SK-N-MC (cell line): ENCODE results near the gene DYDC1.
"Not testable (repeated sequence)": the region's sequence is repeated elsewhere in the genome, so short reads cannot be mapped to it uniquely, and the experiment has no call there.

Experiments used
- DNase-seq: peaks from one replicate; pipeline ENCODE4 v3.0.0-alpha.2; 2011; ENCODE audit warnings: low read depth, low spot score
- H3K27ac ChIP-seq: fragments of 200-600 bp; sonication (generic); 2 replicates; pipeline ENCODE4 v1.5.1; 2016; ENCODE audit warnings: mixed run types
- H3K36me3 ChIP-seq: fragments of 200-600 bp; sonication (generic); 2 replicates; pipeline ENCODE4 v1.6.1; 2017; ENCODE audit warnings: antibody characterized with exemption, low read length, mixed read lengths; ENCODE audit not compliant: insufficient read depth
- H3K4me3 ChIP-seq: fragments of 200-600 bp; sonication (generic); 2 replicates; pipeline ENCODE4 v1.5.1; 2016
- H3K9ac ChIP-seq: fragments of 200-600 bp; sonication (generic); 2 replicates; pipeline ENCODE4 v1.8.0; 2017; ENCODE audit warnings: mixed run types, mixed read lengths; ENCODE audit not compliant: insufficient read length
- H3K9me3 ChIP-seq: fragments of 200-600 bp; sonication (generic); 2 replicates; pipeline ENCODE4 v1.6.1; 2017; ENCODE audit warnings: low read depth, mild to moderate bottlenecking, antibody characterized with exemption, low read length, moderate library complexity, mixed read lengths
- EZH2 ChIP-seq: fragments of 200-600 bp; sonication (generic); IDR thresholded peaks from one replicate; pipeline ENCODE4 v1.6.1; 2017; ENCODE audit warnings: antibody characterized with exemption
- FOXP2 ChIP-seq: optimal IDR thresholded peaks from 2 replicates; pipeline ENCODE3; 2011; ENCODE audit warnings: mild to moderate bottlenecking, moderate library complexity; ENCODE audit not compliant: insufficient read depth; ENCODE audit errors: extremely low read length, control extremely low read depth
- POLR2AphosphoS5 ChIP-seq: IDR thresholded peaks from 2 replicates; pipeline ENCODE4 v1.6.1; 2012; ENCODE audit warnings: mild to moderate bottlenecking, low read depth, low read length, borderline replicate concordance

Gene DYDC1

GRCh38 chr10:80313523-80313922 lies 43.0 kb downstream of the DYDC1 start:
- Histone ChIP-seq H3K27ac (no peak overlapping the region), H3K4me3 (no peak overlapping the region), H3K36me3 (no peaks in the 10 kb centered on the region), H3K9me3 (no peaks in the 10 kb centered on the region), H3K9ac (no peak overlapping the region)
- TF ChIP-seq FOXP2 (no peak), EZH2 (no peak), POLR2AphosphoS5 (no peak)
- DNase-seq: no peak

GRCh38 chr10:80305989-80306388 lies 50.6 kb downstream of the DYDC1 start:
- H3K9me3 ChIP-seq, H3K9ac ChIP-seq, DNase-seq, H3K4me3 ChIP-seq, H3K27ac ChIP-seq, H3K36me3 ChIP-seq: not testable (repeated sequence)

GRCh38 chr10:80296942-80297341 lies 59.6 kb downstream of the DYDC1 start:
- Histone ChIP-seq H3K9me3 (no peaks in the 10 kb centered on the region), H3K4me3 (no peak overlapping the region), H3K36me3 (no peaks in the 10 kb centered on the region), H3K27ac (no peak overlapping the region), H3K9ac (no peak overlapping the region)
- DNase-seq: no peak
- no peak for TF ChIP-seq FOXP2
- TF ChIP-seq POLR2AphosphoS5: no peak
- no peak for TF ChIP-seq EZH2

- DNase-seq: no peak
- H3K27ac ChIP-seq: no peak overlapping the region
- TF ChIP-seq POLR2AphosphoS5: no peak
- no peak for TF ChIP-seq EZH2
- TF ChIP-seq FOXP2: no peak
- H3K4me3 ChIP-seq: no peak overlapping the region
- no peaks in the 10 kb centered on the region for H3K9me3 ChIP-seq
- no peaks in the 10 kb centered on the region for H3K36me3 ChIP-seq
- no peak overlapping the region for H3K9ac ChIP-seq
These were observed 63.8 kb downstream of the DYDC1 start for GRCh38 chr10:80292607-80293239.

GRCh38 chr10:80290474-80291220 lies 65.9 kb downstream of the DYDC1 start:
- TF ChIP-seq EZH2: no peak
- TF ChIP-seq FOXP2: no peak
- no peak for TF ChIP-seq POLR2AphosphoS5
- Histone ChIP-seq H3K9ac (no peak overlapping the region), H3K27ac (no peak overlapping the region), H3K9me3 (no peaks in the 10 kb centered on the region), H3K4me3 (no peak overlapping the region), H3K36me3 (no peaks in the 10 kb centered on the region)
- no peak for DNase-seq

- H3K27ac ChIP-seq: no peak within 1 kb of the TSS
- TF ChIP-seq EZH2: no peak
- TF ChIP-seq FOXP2: no peak
- TF ChIP-seq POLR2AphosphoS5: no peak
- H3K9me3 ChIP-seq: no peaks in the 10 kb centered on the region
- DNase-seq: no peak
- no peak within 1 kb of the TSS for H3K9ac ChIP-seq
- no peaks in the 10 kb centered on the region for H3K36me3 ChIP-seq
- no peak within 1 kb of the TSS for H3K4me3 ChIP-seq
These were observed 66.9 kb downstream of the DYDC1 start, which contains the start of gene MAT1A for GRCh38 chr10:80289451-80290287. Gene MAT1A (minus strand): TSS chr10:80289658. CDS start chr10:80289423, 235 bp downstream.

- TF ChIP-seq EZH2: no peak
- no peak for TF ChIP-seq POLR2AphosphoS5
- no peak for TF ChIP-seq FOXP2
- Histone ChIP-seq H3K4me3 (no peak overlapping the region), H3K9me3 (no peaks in the 10 kb centered on the region), H3K9ac (no peak overlapping the region), H3K36me3 (no peaks in the 10 kb centered on the region), H3K27ac (no peak overlapping the region)
- no peak for DNase-seq
These were observed 67.7 kb downstream of the DYDC1 start for GRCh38 chr10:80288849-80289248.
